Activated CD4-positive, alpha-beta T cell treated with anti-CD3 and anti-CD28 coated beads, Interleukin-10, Interleukin-2, amounts not matched to agents 100 ng/mL and 50 ng/mL, durations not matched to agents 16 hours and 8 hours (primary cell): ENCODE results near the gene ST6GALNAC2.
"Not testable (repeated sequence)": the region's sequence is repeated elsewhere in the genome, so short reads cannot be mapped to it uniquely, and the experiment has no call there.

ENCODE experiments used
- DNase-seq: peaks from one replicate; pipeline ENCODE4 v3.0.0-alpha.2; 2020

The ST6GALNAC2 gene

GRCh38 chr17:76538941-76539570, 46.6 kb downstream of the ST6GALNAC2 start:
- DNase-seq: no peak

DNA sequence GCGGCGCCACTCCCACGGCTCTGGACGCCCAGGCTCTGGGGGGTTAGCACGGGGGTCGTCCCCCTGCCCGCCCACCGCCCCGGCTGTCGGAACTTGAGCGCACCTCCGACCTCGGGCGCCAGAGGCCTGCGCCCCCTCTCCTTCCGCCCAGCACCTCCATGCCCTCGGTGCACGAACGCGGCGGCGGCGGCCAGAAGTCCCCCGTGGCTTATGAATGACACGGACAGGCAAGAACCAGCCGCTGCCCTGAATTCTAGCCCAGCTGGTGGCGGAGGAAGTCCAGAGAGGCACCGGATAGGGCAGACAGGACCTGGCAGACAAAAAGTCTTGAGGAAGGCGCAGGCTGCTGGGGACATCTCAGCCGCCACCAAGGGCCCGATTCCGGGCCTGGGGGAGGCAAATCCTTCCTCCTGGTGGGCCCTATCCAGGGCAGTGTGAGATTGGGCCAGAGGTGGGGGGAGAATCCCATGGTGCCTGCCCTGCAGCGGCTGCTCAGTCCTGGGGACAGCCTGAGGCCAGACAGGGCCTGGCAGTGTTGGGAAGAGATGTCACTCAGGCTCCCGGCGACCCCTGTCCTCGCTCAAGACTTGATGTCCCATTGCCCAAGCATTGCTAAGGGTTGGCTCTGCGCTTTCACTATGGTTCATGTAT, 47.3 kb downstream of the ST6GALNAC2 start:
- no peak for DNase-seq

- DNase-seq: no peak
These were observed 47.9 kb downstream of the ST6GALNAC2 start, which contains the start of gene CYGB for GRCh38 chr17:76537578-76538280. Gene CYGB, minus strand, starts transcription at chr17:76537709. Its CDS starts 167 bp downstream, at chr17:76537542.

- no peak for DNase-seq
These were observed 48.4 kb downstream of the ST6GALNAC2 start for GRCh38 chr17:76537288-76537577.

GRCh38 chr17:76536511-76537287, 49.0 kb downstream of the ST6GALNAC2 start:
- DNase-seq: no peak

- no peak for DNase-seq
These were observed 49.7 kb downstream of the ST6GALNAC2 start for GRCh38 chr17:76535788-76536510.

- no peak for DNase-seq
These were observed 50.6 kb downstream of the ST6GALNAC2 start for GRCh38 chr17:76534831-76535732.

GRCh38 chr17:76533640-76534359, 51.9 kb downstream of the ST6GALNAC2 start:
- not testable (repeated sequence) for DNase-seq

- DNase-seq: no peak
These were observed 53.5 kb downstream of the ST6GALNAC2 start for GRCh38 chr17:76532072-76532651.

- no peak for DNase-seq
These were observed 54.1 kb downstream of the ST6GALNAC2 start for GRCh38 chr17:76531486-76532038.

GRCh38 chr17:76530811-76531485, 54.7 kb downstream of the ST6GALNAC2 start:
- DNase-seq: no peak

DNA sequence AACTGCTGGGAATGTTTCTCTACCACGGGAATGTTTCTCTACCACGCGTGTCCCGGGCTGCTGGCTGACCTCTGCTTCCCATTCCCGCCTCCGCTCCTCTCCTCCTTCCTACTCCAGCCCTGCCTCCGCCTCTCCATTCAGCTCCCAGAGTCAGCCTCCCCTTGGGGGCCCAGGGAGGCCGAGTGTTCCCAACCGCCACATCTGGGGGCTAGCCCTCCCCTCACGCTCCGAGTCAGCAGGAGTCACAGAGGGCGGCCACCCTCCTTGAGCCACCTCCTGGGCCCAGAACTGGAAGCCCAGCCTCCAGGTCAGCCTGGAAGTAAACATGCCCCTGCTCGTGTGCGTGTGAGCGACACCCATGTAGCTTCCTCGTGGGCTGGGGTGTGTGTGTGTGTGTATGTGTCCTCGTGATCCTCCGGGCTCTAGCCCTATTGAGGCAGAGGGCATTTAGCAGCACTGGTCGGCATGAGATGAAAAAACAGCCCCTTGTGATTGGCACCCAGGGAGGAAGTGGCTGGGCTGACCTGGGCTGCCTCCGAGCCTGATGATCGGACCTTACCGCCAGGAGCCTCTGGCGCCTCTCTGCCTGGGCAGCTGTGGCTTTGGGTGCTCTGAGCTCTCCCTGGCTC, 55.5 kb downstream of the ST6GALNAC2 start:
- no peak for DNase-seq

- DNase-seq: no peak
These were observed 56.2 kb downstream of the ST6GALNAC2 start for GRCh38 chr17:76529224-76530094.

GRCh38 chr17:76528528-76529223, 57.0 kb downstream of the ST6GALNAC2 start:
- DNase-seq: no peak

GRCh38 chr17:76528156-76528527, 57.5 kb downstream of the ST6GALNAC2 start:
- no peak for DNase-seq

DNA sequence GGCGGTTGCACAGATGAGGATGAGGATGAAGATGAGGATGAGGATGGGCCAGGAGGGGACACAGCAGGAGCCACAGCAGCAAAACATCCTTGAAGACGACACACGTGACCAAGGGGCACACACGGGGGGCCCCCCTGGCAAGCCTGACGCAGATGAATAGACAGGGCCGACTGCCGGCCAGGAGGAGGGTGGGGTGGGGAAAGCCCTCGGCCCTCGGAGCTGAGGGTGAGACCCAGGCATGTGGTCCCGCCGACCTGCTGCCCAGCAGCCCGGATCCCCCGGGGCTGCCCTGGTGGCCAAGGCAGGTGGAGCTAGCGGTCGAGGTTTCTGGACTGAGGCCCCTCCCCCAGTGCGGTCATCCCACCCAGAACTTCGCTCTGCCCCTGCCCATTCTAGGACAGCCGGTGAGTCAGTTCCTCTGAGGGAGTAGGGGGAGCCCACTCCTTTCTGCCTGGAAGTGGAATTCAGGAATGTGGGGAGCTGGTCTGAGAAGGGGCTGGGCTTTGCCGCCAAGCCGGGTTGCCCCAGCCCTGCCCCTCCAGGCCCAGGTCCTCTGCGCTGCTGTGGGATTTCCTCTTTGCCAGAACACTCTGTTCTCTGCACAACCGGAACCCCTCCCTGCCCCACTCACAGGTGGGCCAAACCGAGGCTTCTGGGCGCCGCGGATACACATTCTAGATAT, 58.1 kb downstream of the ST6GALNAC2 start:
- DNase-seq: no peak

- DNase-seq: not testable (repeated sequence)
These were observed 58.6 kb downstream of the ST6GALNAC2 start for GRCh38 chr17:76527016-76527415.
